Small intestine (tissue), 16 donors: ENCODE results near the gene RAB18. TPM values are rescaled to one million over a fixed set of nuclear protein-coding genes. Genes with fewer than 3 reads are reported as not detected.

Experiments
- DNase-seq, 2 donors: peaks; one replicate each; pipeline versions ENCODE4 v3.0.0 to v3.0.0-alpha.2; 2013
- FAIRE-seq: peaks from 2 replicates; lab custom pipeline; 2012; peaks lifted over from hg19 to GRCh38; lab: Jason Lieb, UNC
- H3K27ac ChIP-seq, 3 donors: one replicate each; pipeline ENCODE4 v1.5.1; 2013; ENCODE audit warnings: low read length in 2 of 3, mild to moderate bottlenecking in 2 of 3, control low read depth in 1 of 3, inconsistent platforms in 1 of 3, low read depth in 1 of 3, moderate library complexity in 1 of 3
- H3K27me3 ChIP-seq, 3 donors: one replicate each; pipeline ENCODE4 v1.6.1; 2013; ENCODE audit warnings: low read length in 3 of 3, inconsistent platforms in 1 of 3; ENCODE audit not compliant: control insufficient read depth in 3 of 3, insufficient read depth in 3 of 3
- H3K36me3 ChIP-seq, 3 donors: one replicate each; pipeline ENCODE4 v1.6.1; 2013; ENCODE audit warnings: low read length in 3 of 3, inconsistent platforms in 1 of 3, low read depth in 1 of 3, mild to moderate bottlenecking in 1 of 3, moderate library complexity in 1 of 3; ENCODE audit not compliant: control insufficient read depth in 3 of 3, insufficient read depth in 2 of 3
- H3K4me1 ChIP-seq, 3 donors: one replicate each; pipeline ENCODE4 v1.6.1; 2013; ENCODE audit warnings: low read length in 2 of 3, inconsistent platforms in 1 of 3, low read depth in 1 of 3, mild to moderate bottlenecking in 1 of 3, moderate library complexity in 1 of 3; ENCODE audit not compliant: control insufficient read depth in 3 of 3, insufficient read depth in 2 of 3
- H3K4me3 ChIP-seq, 3 donors: one replicate each; pipeline ENCODE4 v1.5.1; 2013; ENCODE audit warnings: low read length in 3 of 3, control low read depth in 1 of 3, inconsistent platforms in 1 of 3, low read depth in 1 of 3, mild to moderate bottlenecking in 1 of 3, moderate library complexity in 1 of 3
- H3K9me3 ChIP-seq, 2 donors: one replicate each; pipeline ENCODE4 v1.6.1; 2013; ENCODE audit warnings: low read depth in 1 of 2, low read length in 1 of 2; ENCODE audit not compliant: control insufficient read depth in 2 of 2, insufficient read depth in 1 of 2
- WGBS, 3 donors: extraction: QIAGEN DNeasy Blood & Tissue Kit; methylation state at CpG; one replicate each; pipeline ENCODE4 v1.1.7; 2013; 5-methylcytosine and 5-hydroxymethylcytosine counted together
- long read RNA-seq, 10 donors: transcript quantifications; one replicate each; lab custom pipeline, GENCODE V29; 2026
- polyA plus RNA-seq, 4 donors: library from polyadenylated mRNA; stranded (reverse) in 3 of 4; unstranded in 1 of 4; fragments of 200-250 nt in 3 of 4; fragments of 120-200 nt in 1 of 4; gene quantifications; one replicate each; pipeline versions ENCODE4 v1.2.1 to v1.2.3, GENCODE V29; 2013
- donor health status: healthy with polysubstance abuse.
- donor health status: control.
- donor health status: control.
- donor health status: Bipolar disorder and iron deficiency.
- donor health status: healthy.

Gene RAB18
- 10 to 100 TPM; 28.4 to 66.4 (median 37.3) TPM for polyA plus RNA-seq
- long read RNA-seq, donor 1, full-length matches to known transcripts = 27 of 42 reads
- long read RNA-seq, donor 1, partial matches to known transcripts = 15 of 42 reads
- long read RNA-seq, donor 1, other reads (novel, unspliced or antisense) = 0 of 42 reads
- long read RNA-seq, donor 2, full-length matches to known transcripts = 4 of 4 reads
- long read RNA-seq, donor 2, partial matches to known transcripts = 0 of 4 reads
- long read RNA-seq, donor 2, other reads (novel, unspliced or antisense) = 0 of 4 reads
- long read RNA-seq, donor 3, full-length matches to known transcripts = 12 of 19 reads
- long read RNA-seq, donor 3, partial matches to known transcripts = 7 of 19 reads
- long read RNA-seq, donor 3, other reads (novel, unspliced or antisense) = 0 of 19 reads
- long read RNA-seq, donor 4 = 0 reads
- long read RNA-seq, donor 5, full-length matches to known transcripts = 2 of 2 reads
- long read RNA-seq, donor 5, partial matches to known transcripts = 0 of 2 reads
- long read RNA-seq, donor 5, other reads (novel, unspliced or antisense) = 0 of 2 reads
- long read RNA-seq, donor 6, full-length matches to known transcripts = 12 of 17 reads
- long read RNA-seq, donor 6, partial matches to known transcripts = 5 of 17 reads
- long read RNA-seq, donor 6, other reads (novel, unspliced or antisense) = 0 of 17 reads
- long read RNA-seq, donor 7 = 0 reads
- long read RNA-seq, donor 8, full-length matches to known transcripts = 2 of 2 reads
- long read RNA-seq, donor 8, partial matches to known transcripts = 0 of 2 reads
- long read RNA-seq, donor 8, other reads (novel, unspliced or antisense) = 0 of 2 reads
- long read RNA-seq, donor 9, full-length matches to known transcripts = 1 of 1 reads
- long read RNA-seq, donor 9, partial matches to known transcripts = 0 of 1 reads
- long read RNA-seq, donor 9, other reads (novel, unspliced or antisense) = 0 of 1 reads
- long read RNA-seq, donor 10, full-length matches to known transcripts = 23 of 50 reads
- long read RNA-seq, donor 10, partial matches to known transcripts = 27 of 50 reads
- long read RNA-seq, donor 10, other reads (novel, unspliced or antisense) = 0 of 50 reads

GRCh38 chr10:27504007-27504807 is at the start of gene RAB18:
Gene RAB18, plus strand, starts transcription at chr10:27504304. Its CDS starts 66 bp downstream, at chr10:27504370.
- WGBS, 3 donors = 0 to 1% (median 0%) methylated on average over 48 to 71 of the region's 71 CpGs
- Histone ChIP-seq H3K27ac (peak within 1 kb of the TSS; percentile 66 to 98 (median 95)), H3K4me1 (peaks cover 2 to 12% (median 9%) of the 10 kb centered on the region in 3 donors), H3K27me3 (peaks cover 0 to 9% (median under 1%) of the 10 kb centered on the region in 3 donors), H3K9me3 (no peaks in the 10 kb centered on the region), H3K36me3 (peaks cover 0 to 2% (median 0%) of the 10 kb centered on the region in 3 donors), H3K4me3 (peak within 1 kb of the TSS; percentile 74 to 96 (median 81))
- peak; percentile 99 for DNase-seq
- FAIRE-seq = no peak

- Histone ChIP-seq H3K9me3 (no peaks in the 10 kb centered on the region), H3K27ac (no peak overlapping the region), H3K4me1 (no peaks in the 10 kb centered on the region), H3K4me3 (no peak overlapping the region), H3K27me3 (no peaks in the 10 kb centered on the region), H3K36me3 (no peaks in the 10 kb centered on the region)
- DNase-seq (peak in 1 of 2 donors; percentile 12), FAIRE-seq (no peak)
- WGBS, 3 donors = 27 to 54% (median 27%) methylated on average over 3 of the region's 3 CpGs
Measured at GRCh38 chr10:27454837-27455236, 49.3 kb upstream of the RAB18 start.

- 87 to 92% (median 90%) methylated on average over 3 of the region's 3 CpGs for WGBS, 3 donors
- DNase-seq = no peak
- no peaks in the 10 kb centered on the region for H3K27me3 ChIP-seq
- H3K9me3 ChIP-seq = no peaks in the 10 kb centered on the region
- H3K4me1 ChIP-seq = peaks cover 0 to 2% (median 0%) of the 10 kb centered on the region in 3 donors
- no peak overlapping the region for H3K4me3 ChIP-seq
- H3K36me3 ChIP-seq = no peaks in the 10 kb centered on the region
- no peak overlapping the region for H3K27ac ChIP-seq
- no peak for FAIRE-seq
Measured at GRCh38 chr10:27457261-27457945, 46.7 kb upstream of the RAB18 start.

GRCh38 chr10:27457966-27458365 is 46.1 kb upstream of the RAB18 start:
- Histone ChIP-seq H3K9me3 (no peaks in the 10 kb centered on the region), H3K36me3 (no peaks in the 10 kb centered on the region), H3K27me3 (no peaks in the 10 kb centered on the region), H3K27ac (no peak overlapping the region), H3K4me3 (no peak overlapping the region), H3K4me1 (peaks cover 0 to 2% (median 0%) of the 10 kb centered on the region in 3 donors)
- FAIRE-seq (no peak), DNase-seq (no peak)
- 17 to 32% (median 28%) methylated on average over 2 of the region's 2 CpGs for WGBS, 3 donors

GRCh38 chr10:27461312-27461711 is 42.8 kb upstream of the RAB18 start:
- 96 to 100% (median 97%) methylated on average over 1 of the region's 1 CpG for WGBS, 3 donors
- Histone ChIP-seq H3K36me3 (no peaks in the 10 kb centered on the region), H3K27me3 (no peaks in the 10 kb centered on the region), H3K4me1 (peaks cover 0 to 2% (median 0%) of the 10 kb centered on the region in 3 donors), H3K27ac (no peak overlapping the region), H3K4me3 (no peak overlapping the region), H3K9me3 (no peaks in the 10 kb centered on the region)
- FAIRE-seq (no peak), DNase-seq (no peak)

- H3K4me3 ChIP-seq = no peak overlapping the region
- H3K4me1 ChIP-seq = peaks cover 0 to 2% (median 0%) of the 10 kb centered on the region in 3 donors
- no peak overlapping the region for H3K27ac ChIP-seq
- no peaks in the 10 kb centered on the region for H3K36me3 ChIP-seq
- H3K27me3 ChIP-seq = no peaks in the 10 kb centered on the region
- H3K9me3 ChIP-seq = no peaks in the 10 kb centered on the region
- FAIRE-seq (no peak), DNase-seq (no peak)
- 41 to 78% (median 49%) methylated on average over 2 of the region's 2 CpGs for WGBS, 3 donors
Measured at GRCh38 chr10:27463961-27464360, 40.1 kb upstream of the RAB18 start.

GRCh38 chr10:27464993-27465392 is 39.1 kb upstream of the RAB18 start:
- DNase-seq = no peak
- peak overlapping the region in 1 of 3 donors; percentile 34 for H3K27ac ChIP-seq
- FAIRE-seq = no peak
- no peak overlapping the region for H3K4me3 ChIP-seq
- WGBS, 3 donors = 60 to 77% (median 62%) methylated on average over 3 of the region's 3 CpGs
- peaks cover 0 to 2% (median 0%) of the 10 kb centered on the region in 3 donors for H3K4me1 ChIP-seq
- no peaks in the 10 kb centered on the region for H3K27me3 ChIP-seq
- no peaks in the 10 kb centered on the region for H3K9me3 ChIP-seq
- no peaks in the 10 kb centered on the region for H3K36me3 ChIP-seq
